ENCODE data around the gene KIAA0513. TPM values are rescaled to one million over a fixed set of nuclear protein-coding genes. Genes with fewer than 3 reads are reported as not detected.

Gene KIAA0513
- total RNA-seq, 1 donor from 2014 or later, result 131 TPM

DNA sequence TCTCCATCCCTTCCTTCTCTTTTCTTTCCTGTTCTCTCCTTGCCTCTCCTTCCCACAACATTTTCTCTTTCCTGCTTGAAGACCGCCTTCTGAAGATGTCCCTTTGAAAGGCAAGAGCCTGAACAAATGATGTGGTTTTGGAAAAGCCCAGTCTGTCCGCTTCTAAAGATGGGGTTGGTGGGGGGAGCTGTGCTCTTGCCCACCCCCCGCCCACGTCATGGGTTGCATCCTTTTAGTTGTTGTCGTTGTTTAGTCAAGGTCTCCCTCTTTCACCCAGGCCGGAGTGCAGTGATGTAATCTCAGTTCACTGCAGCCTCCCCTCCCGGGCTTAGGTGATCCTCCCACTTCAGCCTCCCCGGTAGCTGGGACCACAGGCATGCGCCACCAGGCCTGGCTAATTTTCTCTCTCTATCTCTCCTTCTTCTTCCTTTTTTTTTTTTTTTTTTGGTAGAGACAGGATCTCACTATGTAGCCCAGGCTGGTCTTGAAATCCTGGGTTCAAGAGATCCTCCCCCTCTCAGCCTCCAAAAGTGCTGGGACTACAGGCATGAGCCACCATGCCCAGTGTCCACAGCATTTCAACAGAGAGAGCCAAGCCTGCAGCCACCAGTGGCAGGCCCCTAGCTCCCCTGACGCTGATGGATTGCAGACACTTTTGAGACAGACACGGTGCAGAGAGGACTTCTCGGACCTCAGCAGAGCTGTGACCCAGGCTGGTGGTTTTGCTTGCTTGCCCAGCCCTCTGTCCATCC, 110.7 kb downstream of the KIAA0513 start:
- DNase-seq (ENCODE audit: low spot score in 2 of 2), result no peak
- Histone ChIP-seq H3K4me3 (peak overlapping the region; percentile 38 to 59), H3K27ac (peak overlapping the region; percentile 38 to 68), H3K27me3 (no peaks in the 10 kb centered on the region), H3K9me3 (no peaks in the 10 kb centered on the region), H3K36me3 (no peaks in the 10 kb centered on the region), H3K4me1 (peaks cover 3 to 13% of the 10 kb centered on the region in 2 donors)
- intact Hi-C loops (cut with DNase I), result no loop called here
- TF ChIP-seq, protein P1, sequence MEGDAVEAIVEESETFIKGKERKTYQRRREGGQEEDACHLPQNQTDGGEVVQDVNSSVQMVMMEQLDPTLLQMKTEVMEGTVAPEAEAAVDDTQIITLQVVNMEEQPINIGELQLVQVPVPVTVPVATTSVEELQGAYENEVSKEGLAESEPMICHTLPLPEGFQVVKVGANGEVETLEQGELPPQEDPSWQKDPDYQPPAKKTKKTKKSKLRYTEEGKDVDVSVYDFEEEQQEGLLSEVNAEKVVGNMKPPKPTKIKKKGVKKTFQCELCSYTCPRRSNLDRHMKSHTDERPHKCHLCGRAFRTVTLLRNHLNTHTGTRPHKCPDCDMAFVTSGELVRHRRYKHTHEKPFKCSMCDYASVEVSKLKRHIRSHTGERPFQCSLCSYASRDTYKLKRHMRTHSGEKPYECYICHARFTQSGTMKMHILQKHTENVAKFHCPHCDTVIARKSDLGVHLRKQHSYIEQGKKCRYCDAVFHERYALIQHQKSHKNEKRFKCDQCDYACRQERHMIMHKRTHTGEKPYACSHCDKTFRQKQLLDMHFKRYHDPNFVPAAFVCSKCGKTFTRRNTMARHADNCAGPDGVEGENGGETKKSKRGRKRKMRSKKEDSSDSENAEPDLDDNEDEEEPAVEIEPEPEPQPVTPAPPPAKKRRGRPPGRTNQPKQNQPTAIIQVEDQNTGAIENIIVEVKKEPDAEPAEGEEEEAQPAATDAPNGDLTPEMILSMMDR (IDR thresholded peaks at IDR 0.05), result no peak

DNA sequence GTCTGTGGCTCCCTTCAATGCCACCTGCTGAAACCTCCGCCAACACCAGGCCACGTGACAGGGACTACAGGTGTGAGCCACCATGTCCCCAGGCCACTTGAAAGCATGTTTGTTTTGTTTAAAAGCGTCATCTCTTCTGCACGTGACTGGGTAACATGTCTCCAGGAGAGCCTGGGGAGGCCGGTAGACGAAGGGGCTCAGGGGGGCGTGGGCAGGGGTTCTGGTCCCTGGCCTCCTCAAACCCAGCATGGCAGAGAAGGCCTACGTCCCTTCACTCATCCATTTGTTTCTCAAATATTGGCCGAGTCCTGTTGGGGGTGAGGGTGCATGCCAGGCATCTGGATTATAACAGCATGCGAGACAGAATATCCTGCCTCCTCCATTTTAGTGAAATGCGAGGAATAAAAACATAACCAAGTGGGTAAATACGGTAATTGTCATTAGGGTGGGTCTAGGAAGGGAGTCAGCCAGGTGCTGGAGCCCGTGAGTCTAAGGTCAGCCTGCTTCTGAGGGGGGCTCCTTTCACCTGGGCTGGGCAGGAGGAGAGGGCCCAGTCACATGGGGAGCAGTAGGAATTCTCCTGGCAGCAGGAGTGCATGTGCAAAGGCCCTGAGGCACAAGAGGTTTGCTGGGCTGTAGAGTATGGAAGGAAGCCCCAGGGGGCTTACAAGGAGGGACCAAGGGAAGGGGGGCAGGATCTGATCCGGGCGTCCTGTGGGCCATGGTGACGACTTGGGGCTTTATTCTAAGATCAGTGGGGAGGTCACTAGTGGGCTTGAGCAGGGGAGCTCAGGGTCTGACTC, 111.4 kb downstream of the KIAA0513 start:
- Histone ChIP-seq H3K4me3 (no peak overlapping the region), H3K9me3 (no peaks in the 10 kb centered on the region), H3K4me1 (peaks cover 3 to 13% of the 10 kb centered on the region in 2 donors), H3K27me3 (no peaks in the 10 kb centered on the region), H3K36me3 (no peaks in the 10 kb centered on the region), H3K27ac (no peak overlapping the region)
- intact Hi-C loops (cut with DNase I), result no loop called here
- DNase-seq (ENCODE audit: low spot score in 2 of 2), result no peak
- TF ChIP-seq, protein P1 (IDR thresholded peaks at IDR 0.05), result no peak

DNA sequence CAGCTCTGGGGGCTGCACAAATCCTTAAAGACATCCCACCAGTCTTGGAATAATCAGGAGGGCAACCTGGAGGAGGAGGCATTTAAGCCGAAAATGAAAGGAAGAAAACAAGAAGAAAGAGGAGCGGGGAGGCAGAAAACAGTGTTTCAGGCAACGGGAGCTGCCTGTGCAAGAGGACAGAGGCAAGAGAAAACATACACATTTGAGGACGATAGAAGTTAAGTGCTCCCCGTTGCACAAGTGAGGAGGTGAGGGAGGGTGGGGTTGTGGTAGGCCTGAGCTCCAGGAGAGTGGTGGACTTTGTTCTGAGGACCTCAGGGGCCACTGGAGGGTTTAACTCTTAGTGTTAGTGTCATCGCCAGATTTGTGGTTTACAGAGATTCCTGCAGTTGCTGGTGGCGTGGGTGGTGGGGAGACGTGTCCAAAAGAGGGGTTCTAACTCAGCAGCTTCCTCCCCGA, 112.3 kb downstream of the KIAA0513 start:
- TF ChIP-seq, protein P1 (IDR thresholded peaks at IDR 0.05), result no peak
- H3K4me1 ChIP-seq, result peaks cover 3 to 13% of the 10 kb centered on the region in 2 donors
- H3K4me3 ChIP-seq, result no peak overlapping the region
- no peaks in the 10 kb centered on the region for H3K27me3 ChIP-seq
- H3K9me3 ChIP-seq, result no peaks in the 10 kb centered on the region
- no peak for DNase-seq (ENCODE audit: low spot score in 2 of 2)
- H3K27ac ChIP-seq, result no peak overlapping the region
- intact Hi-C loops (cut with DNase I), result no loop called here
- no peaks in the 10 kb centered on the region for H3K36me3 ChIP-seq

DNA sequence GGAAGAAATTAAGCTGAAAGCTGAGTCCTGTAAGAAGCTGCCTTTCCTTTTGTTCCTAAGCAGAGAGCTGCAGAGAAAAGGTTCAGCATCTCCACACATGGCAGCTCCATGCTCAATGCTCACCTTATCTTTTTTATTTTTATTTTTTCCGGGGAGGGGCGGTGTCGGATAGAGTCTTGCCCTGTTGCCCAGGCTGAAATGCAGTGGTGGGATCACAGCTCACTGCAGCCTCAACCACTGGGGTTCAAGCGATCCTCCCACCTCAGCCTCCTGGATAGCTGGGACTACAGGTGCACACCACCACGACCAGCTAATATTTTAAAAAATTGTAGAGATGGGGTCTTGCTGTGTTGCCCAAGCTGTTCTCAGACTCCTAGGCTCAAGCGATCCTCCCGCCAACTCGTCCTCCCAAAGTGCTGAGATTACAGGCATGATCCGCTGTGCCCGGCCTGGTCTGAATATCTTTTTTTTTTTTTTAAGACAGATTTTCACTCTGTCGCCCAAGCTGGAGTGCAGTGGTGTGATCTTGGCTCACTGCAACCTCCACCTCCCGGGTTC, 112.9 kb downstream of the KIAA0513 start:
- no peak overlapping the region for H3K27ac ChIP-seq
- H3K4me3 ChIP-seq, result no peak overlapping the region
- TF ChIP-seq, protein P1 (IDR thresholded peaks at IDR 0.05), result no peak
- intact Hi-C loops (cut with DNase I), result no loop called here
- no peak for DNase-seq (ENCODE audit: low spot score in 2 of 2)
- no peaks in the 10 kb centered on the region for H3K27me3 ChIP-seq
- no peaks in the 10 kb centered on the region for H3K36me3 ChIP-seq
- H3K4me1 ChIP-seq, result peaks cover 3 to 13% of the 10 kb centered on the region in 2 donors
- H3K9me3 ChIP-seq, result no peaks in the 10 kb centered on the region

DNA sequence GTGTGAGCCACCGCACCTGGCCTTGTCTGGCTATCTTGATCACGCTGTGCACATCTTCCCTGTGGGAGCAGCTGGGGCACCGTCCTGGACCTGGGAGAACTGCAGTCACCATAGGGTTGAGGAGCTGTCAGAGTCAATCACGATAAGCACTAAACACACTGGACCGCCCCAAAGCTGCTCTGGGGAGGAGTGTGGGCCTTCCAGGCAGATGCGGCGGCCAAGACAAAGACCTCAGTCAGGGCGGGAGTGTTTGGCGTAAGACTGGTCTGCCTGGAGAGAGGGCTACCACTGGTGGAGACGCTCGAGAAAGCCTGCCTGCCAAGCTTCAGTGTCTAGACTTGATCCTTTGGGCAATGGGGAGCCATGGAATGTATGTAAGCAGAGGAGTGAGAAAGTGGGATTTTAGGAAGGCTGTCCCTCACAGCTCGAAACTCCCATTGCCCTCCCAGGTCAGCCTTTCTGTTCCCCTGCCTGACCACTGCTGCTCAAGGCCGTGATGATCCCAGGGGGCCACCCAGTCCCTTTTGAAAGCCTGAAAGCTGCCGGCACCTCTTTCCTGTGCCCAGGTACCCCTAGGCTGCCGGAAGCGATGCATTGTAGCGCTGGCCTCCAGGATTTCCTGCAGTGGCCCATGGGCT, 114.0 kb downstream of the KIAA0513 start:
- Histone ChIP-seq H3K27me3 (no peaks in the 10 kb centered on the region), H3K4me1 (peaks cover 3 to 15% of the 10 kb centered on the region in 2 donors), H3K4me3 (no peak overlapping the region), H3K36me3 (no peaks in the 10 kb centered on the region), H3K27ac (no peak overlapping the region), H3K9me3 (no peaks in the 10 kb centered on the region)
- no peak for DNase-seq (ENCODE audit: low spot score in 2 of 2)
- intact Hi-C loops (cut with DNase I), result no loop called here
- TF ChIP-seq, protein P1 (IDR thresholded peaks at IDR 0.05), result no peak

Measured in ascending aorta (tissue), 2 donors.